Muscle of leg (tissue), 16 donors: ENCODE results near the gene PLGLB1. TPM values are rescaled to one million over a fixed set of nuclear protein-coding genes. Genes with fewer than 3 reads are reported as not detected.
"Not testable (repeated sequence)": the region's sequence is repeated elsewhere in the genome, so short reads cannot be mapped to it uniquely, and the experiment has no call there.

Experiments
- DNase-seq: peaks from one replicate; pipeline ENCODE4 v3.0.0; 2013
- H3K27ac ChIP-seq: one replicate; pipeline ENCODE4 v1.5.1; 2013; ENCODE audit warnings: mild to moderate bottlenecking, low read length, control low read depth
- H3K27me3 ChIP-seq: one replicate; pipeline ENCODE4 v1.6.1; 2013; ENCODE audit warnings: low read length; ENCODE audit not compliant: control insufficient read depth, insufficient read depth
- H3K36me3 ChIP-seq: one replicate; pipeline ENCODE4 v1.6.1; 2013; ENCODE audit warnings: low read length; ENCODE audit not compliant: control insufficient read depth, insufficient read depth
- H3K4me1 ChIP-seq: one replicate; pipeline ENCODE4 v1.6.1; 2013; ENCODE audit warnings: low read length; ENCODE audit not compliant: control insufficient read depth, insufficient read depth
- H3K4me3 ChIP-seq: one replicate; pipeline ENCODE4 v1.5.1; 2013; ENCODE audit warnings: low read length, control low read depth
- H3K9me3 ChIP-seq: replicated peaks from 2 replicates; pipeline ENCODE4 v1.6.1; 2013; ENCODE audit warnings: low read depth, low read length; ENCODE audit not compliant: control insufficient read depth
- WGBS: methylation state at CpG from one replicate; pipeline ENCODE4 v1.1.5; 2013; ENCODE audit warnings: missing lambda C conversion rate; ENCODE audit not compliant: insufficient coverage; 5-methylcytosine and 5-hydroxymethylcytosine counted together
- long read RNA-seq, 11 donors: transcript quantifications; one replicate each; lab custom pipeline, GENCODE V29; 2026
- polyA plus RNA-seq, 8 donors: library from polyadenylated mRNA; unstranded; fragments of 120-200 nt; gene quantifications; one replicate each; pipeline versions ENCODE4 v1.2.1 to v1.2.3, GENCODE V29; 2013; ENCODE audit warnings: inconsistent platforms in 1 of 8, low replicate concordance in 1 of 8; ENCODE audit not compliant: insufficient read length in 8 of 8, insufficient read depth in 1 of 8
- total RNA-seq: library from RNA; stranded (reverse); fragments of 120-200 nt; gene quantifications from one replicate; pipeline ENCODE4 v1.2.4, GENCODE V29; 2013

PLGLB1 gene
- 1.6 TPM for total RNA-seq
- 1 to 10 TPM in 6 of 8 donors, under 1 TPM in 2; 0.83 to 7.4 (median 3.0) TPM for polyA plus RNA-seq
- long read RNA-seq, donor 1: 0 reads
- long read RNA-seq, donor 2: 0 reads
- long read RNA-seq, donor 3, partial matches to known transcripts: 0 of 1 reads
- long read RNA-seq, donor 3, other reads (novel, unspliced or antisense): 0 of 1 reads
- long read RNA-seq, donor 4: 0 reads
- long read RNA-seq, donor 5: 0 reads
- long read RNA-seq, donor 6: 0 reads
- long read RNA-seq, donor 7: 0 reads
- long read RNA-seq, donor 8: 0 reads
- long read RNA-seq, donor 9: 0 reads
- long read RNA-seq, donor 10: 0 reads
- long read RNA-seq, donor 11: 0 reads

DNA sequence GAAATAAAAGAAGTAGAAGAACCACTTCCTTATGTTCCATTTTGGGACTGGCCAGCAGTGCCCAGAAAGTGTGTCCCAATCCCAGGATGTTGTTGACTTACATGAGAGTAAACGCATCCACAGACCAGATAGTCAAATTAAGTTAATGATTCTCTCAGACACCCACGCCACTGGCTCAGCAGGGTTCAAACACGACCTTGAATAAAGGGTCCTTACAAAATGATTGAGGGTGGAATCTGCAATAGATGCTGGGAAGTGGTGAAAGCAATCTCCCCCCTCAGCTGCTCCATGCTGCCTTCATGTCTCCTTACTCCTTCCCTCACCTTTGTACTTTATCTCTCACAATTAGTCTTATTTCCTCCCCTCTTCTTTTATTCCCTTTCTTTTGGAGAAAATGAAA lies at the start of gene PLGLB1:
TSS of gene PLGLB1 (minus strand) at position 101 of the 400 bp plus-strand sequence. CDS start at position 40, 61 bp downstream.
- H3K9me3 ChIP-seq, H3K4me1 ChIP-seq, DNase-seq, H3K27me3 ChIP-seq, H3K4me3 ChIP-seq, H3K36me3 ChIP-seq, H3K27ac ChIP-seq: not testable (repeated sequence)
- WGBS: no CpG with 5 or more reads among the region's 3 CpGs

- H3K4me3 ChIP-seq, DNase-seq: not testable (repeated sequence)
- WGBS: no CpG with 5 or more reads among the region's 2 CpGs
Measured at GRCh38 chr2:87064305-87064704, 42.7 kb upstream of the PLGLB1 start.

DNA sequence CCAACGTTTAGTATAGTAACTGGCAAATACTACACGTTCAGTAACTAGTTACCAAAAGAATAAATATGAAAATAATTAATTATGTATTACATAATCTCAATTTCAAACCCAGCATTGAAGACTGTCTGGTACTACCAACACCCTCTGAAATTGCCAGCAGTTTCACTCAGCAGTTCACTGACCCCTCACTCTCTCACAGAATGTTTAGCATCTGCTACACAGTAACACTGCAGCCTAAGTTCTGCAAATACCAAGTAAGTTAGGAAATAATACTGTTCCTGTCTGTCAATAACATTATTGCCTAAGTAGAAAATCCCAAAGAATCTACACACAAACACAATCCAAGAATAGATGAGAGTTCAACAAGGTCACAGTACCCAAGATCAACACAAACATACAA lies 41.8 kb upstream of the PLGLB1 start:
- not testable (repeated sequence) for H3K36me3 ChIP-seq, H3K27me3 ChIP-seq, H3K4me3 ChIP-seq, H3K9me3 ChIP-seq, H3K27ac ChIP-seq, H3K4me1 ChIP-seq
- peak; percentile 4 for DNase-seq
- WGBS: no CpG with 5 or more reads among the region's 2 CpGs

More at GRCh38 chr2:87064305-87064704, 42.7 kb upstream of the PLGLB1 start:
- not testable (repeated sequence) for H3K9me3 ChIP-seq, H3K27ac ChIP-seq, H3K36me3 ChIP-seq, H3K4me1 ChIP-seq, H3K27me3 ChIP-seq

GRCh38 chr2:87061519-87061918 lies 39.9 kb upstream of the PLGLB1 start:
- no CpG with 5 or more reads among the region's 1 CpG for WGBS
- not testable (repeated sequence) for H3K36me3 ChIP-seq, H3K27me3 ChIP-seq, H3K4me3 ChIP-seq, DNase-seq, H3K9me3 ChIP-seq, H3K4me1 ChIP-seq, H3K27ac ChIP-seq

DNA sequence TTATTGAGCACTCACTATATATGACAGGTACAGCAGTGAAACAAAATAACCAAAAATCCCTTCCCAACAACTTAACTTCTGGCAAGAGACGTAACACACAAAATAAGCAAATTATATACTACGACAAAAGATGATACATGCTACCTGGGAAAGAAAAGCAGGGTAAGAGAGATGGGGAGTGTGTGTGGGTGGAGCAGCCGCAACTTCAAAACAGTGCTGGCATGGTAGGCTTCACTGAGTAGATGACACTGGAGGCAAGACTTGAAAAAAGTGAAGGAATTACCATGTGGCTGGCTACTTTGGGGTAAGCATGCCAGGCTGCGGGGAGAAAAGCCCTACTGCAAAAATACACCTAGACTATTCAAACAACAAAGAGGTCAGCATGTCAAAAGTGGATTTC lies 36.0 kb upstream of the PLGLB1 start:
- DNase-seq, H3K4me1 ChIP-seq, H3K36me3 ChIP-seq, H3K27ac ChIP-seq, H3K27me3 ChIP-seq, H3K4me3 ChIP-seq, H3K9me3 ChIP-seq: not testable (repeated sequence)
- no CpG with 5 or more reads among the region's 4 CpGs for WGBS

- H3K27me3 ChIP-seq, H3K36me3 ChIP-seq, H3K4me1 ChIP-seq, H3K9me3 ChIP-seq, H3K4me3 ChIP-seq, DNase-seq, H3K27ac ChIP-seq: not testable (repeated sequence)
Measured at GRCh38 chr2:87056843-87057242, 35.2 kb upstream of the PLGLB1 start.

DNA sequence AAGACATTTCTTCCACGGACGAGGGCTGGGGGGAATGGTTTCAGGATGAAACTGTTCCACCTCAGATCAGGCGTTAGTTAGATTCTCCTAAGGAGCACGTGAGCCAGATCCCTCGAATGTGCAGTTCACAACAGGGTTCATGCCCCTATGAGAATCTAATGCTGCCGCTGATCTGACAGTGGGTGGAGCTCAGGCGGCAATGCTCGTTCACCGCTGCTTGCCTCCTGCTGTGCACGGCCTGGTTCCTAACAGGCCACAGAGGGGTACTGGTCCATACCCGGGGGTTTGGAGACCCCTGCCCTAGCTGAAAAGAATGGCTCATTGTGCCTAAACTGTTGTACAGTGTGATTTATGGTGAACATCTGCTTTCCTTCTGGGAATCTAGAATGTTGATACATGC lies 34.8 kb upstream of the PLGLB1 start:
- not testable (repeated sequence) for H3K36me3 ChIP-seq, H3K4me1 ChIP-seq, H3K27me3 ChIP-seq, H3K4me3 ChIP-seq, H3K27ac ChIP-seq, H3K9me3 ChIP-seq, DNase-seq
- no CpG with 5 or more reads among the region's 11 CpGs for WGBS

GRCh38 chr2:87054375-87054774 lies 32.7 kb upstream of the PLGLB1 start:
- not testable (repeated sequence) for H3K4me1 ChIP-seq, DNase-seq, H3K9me3 ChIP-seq, H3K27ac ChIP-seq, H3K27me3 ChIP-seq, H3K4me3 ChIP-seq, H3K36me3 ChIP-seq
- WGBS: no CpG with 5 or more reads among the region's 4 CpGs

DNA sequence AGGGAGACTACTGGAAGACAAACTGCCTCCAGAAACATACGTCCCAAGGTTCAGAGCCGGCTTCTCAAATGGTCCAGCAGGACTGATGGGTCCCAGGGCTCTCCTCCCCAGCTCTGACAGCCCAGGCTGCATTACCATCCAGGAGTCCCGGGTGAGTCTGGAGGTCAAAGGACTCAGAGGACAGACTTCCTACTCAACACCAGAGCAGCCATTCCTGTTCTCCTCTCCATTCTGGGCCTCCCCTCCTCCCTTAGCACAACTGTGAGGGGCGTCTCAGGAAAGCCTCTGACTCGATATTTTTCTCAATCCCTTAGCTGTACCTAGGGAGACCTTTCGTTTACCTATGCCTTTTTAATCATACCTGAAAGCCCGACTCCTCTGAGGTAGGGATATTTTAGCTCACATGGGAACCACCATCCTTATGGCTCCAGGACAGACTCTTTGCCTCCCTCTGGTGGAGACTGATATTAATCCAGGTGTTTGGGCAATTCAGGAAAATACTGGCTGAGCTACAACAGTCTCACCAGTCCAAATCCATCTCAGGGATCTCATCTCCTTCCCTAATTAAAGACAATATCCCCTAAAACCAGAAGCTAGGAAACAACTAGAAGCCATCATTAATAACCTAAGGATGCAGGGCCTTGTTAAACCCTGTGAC lies 19.8 kb upstream of the PLGLB1 start:
- DNase-seq, H3K27me3 ChIP-seq, H3K27ac ChIP-seq, H3K4me1 ChIP-seq, H3K4me3 ChIP-seq, H3K36me3 ChIP-seq, H3K9me3 ChIP-seq: not testable (repeated sequence)
- no CpG with 5 or more reads among the region's 7 CpGs for WGBS

DNA sequence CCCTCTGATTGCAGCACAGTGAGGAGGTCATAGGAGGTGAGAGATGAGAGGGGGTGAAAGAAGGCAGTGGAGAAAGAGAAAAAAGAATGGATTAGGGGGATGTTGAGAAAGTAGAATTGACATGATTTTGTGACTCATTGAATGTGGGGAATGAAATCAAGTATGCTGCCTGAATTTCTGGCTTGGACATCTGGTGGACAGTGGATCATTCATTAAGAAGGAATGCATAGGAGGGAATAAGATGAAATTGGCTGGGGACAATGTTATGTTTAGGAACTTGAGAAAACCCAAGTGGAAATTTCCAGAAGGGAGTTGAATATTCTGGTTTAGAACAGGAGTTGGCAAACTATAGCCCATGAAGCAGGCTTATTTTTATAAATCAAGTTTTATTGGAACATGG lies 7.0 kb upstream of the PLGLB1 start:
- not testable (repeated sequence) for H3K4me3 ChIP-seq, H3K9me3 ChIP-seq, DNase-seq, H3K36me3 ChIP-seq, H3K27me3 ChIP-seq, H3K4me1 ChIP-seq, H3K27ac ChIP-seq
